ENCODE data around the gene COX7A2L.
"Not testable (repeated sequence)": the region's sequence is repeated elsewhere in the genome, so short reads cannot be mapped to it uniquely, and the experiment has no call there.

The COX7A2L gene

DNA sequence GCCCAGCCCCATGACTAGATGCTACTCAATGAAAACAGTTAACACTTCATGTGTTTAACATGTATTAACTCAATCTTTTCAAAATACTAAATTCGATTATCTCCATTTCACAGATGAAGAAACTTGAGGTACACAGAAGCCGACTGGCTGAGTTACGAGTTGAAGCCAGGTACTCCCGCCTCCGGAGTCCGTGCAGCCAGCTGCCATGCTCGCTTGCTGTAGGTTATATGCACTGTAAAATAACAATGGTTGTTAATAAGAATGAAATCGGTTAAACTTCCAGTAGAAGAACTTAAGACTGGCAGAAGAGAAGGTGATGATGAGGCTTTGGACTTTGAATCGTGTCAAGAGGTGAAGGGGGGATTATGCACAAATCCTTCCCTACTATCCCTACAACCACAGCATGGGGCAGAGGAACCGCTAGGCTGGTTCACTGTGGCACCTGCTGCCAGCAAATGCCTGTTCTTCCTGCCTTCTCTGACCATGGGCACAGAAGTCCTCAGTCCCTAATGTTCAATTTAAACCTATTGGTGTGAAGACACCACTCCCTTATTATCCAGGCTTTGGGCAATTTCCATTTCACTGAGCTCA is 25.4 kb downstream of the COX7A2L start:
- Histone ChIP-seq H3K36me3 (peaks cover 90% of the 10 kb centered on the region), H3K9me3 (no peaks in the 10 kb centered on the region), H3K4me1 (ENCODE audit: control insufficient read depth in 1 of 2, insufficient read depth in 1 of 2, low read depth in 1 of 2, low read length in 1 of 2) (no peaks in the 10 kb centered on the region), H3K27me3 (no peaks in the 10 kb centered on the region), H3K4me3 (ENCODE audit: low read depth in 1 of 2, low read length in 1 of 2) (no peak overlapping the region), H3K27ac (no peak overlapping the region)
- TF ChIP-seq, protein P1, sequence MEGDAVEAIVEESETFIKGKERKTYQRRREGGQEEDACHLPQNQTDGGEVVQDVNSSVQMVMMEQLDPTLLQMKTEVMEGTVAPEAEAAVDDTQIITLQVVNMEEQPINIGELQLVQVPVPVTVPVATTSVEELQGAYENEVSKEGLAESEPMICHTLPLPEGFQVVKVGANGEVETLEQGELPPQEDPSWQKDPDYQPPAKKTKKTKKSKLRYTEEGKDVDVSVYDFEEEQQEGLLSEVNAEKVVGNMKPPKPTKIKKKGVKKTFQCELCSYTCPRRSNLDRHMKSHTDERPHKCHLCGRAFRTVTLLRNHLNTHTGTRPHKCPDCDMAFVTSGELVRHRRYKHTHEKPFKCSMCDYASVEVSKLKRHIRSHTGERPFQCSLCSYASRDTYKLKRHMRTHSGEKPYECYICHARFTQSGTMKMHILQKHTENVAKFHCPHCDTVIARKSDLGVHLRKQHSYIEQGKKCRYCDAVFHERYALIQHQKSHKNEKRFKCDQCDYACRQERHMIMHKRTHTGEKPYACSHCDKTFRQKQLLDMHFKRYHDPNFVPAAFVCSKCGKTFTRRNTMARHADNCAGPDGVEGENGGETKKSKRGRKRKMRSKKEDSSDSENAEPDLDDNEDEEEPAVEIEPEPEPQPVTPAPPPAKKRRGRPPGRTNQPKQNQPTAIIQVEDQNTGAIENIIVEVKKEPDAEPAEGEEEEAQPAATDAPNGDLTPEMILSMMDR (IDR thresholded peaks at IDR 0.05) = no peak

DNA sequence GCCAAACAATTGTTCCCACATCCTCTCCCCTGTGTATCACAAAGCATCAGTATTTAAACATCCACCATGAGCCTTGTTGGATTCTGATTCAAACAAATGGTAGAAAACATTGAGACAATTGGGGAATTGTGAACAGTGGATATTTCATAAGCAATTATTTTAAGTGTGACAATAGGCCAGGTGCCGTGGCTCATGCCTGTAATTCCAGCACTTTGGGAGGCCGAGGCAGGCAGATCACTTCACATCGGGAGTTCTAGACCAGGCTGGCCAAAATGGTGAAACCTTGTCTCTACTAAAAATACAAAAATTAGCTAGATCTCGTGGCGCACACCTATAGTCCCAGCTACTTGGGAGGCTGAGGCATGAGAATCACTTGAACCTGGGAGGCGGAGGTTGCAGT is 26.2 kb downstream of the COX7A2L start:
- H3K4me1 ChIP-seq (ENCODE audit: control insufficient read depth in 1 of 2, insufficient read depth in 1 of 2, low read depth in 1 of 2, low read length in 1 of 2); H3K27me3 ChIP-seq; H3K27ac ChIP-seq; H3K4me3 ChIP-seq (ENCODE audit: low read depth in 1 of 2, low read length in 1 of 2); H3K9me3 ChIP-seq: not testable (repeated sequence)
- H3K36me3 ChIP-seq = peaks cover 90% of the 10 kb centered on the region

DNA sequence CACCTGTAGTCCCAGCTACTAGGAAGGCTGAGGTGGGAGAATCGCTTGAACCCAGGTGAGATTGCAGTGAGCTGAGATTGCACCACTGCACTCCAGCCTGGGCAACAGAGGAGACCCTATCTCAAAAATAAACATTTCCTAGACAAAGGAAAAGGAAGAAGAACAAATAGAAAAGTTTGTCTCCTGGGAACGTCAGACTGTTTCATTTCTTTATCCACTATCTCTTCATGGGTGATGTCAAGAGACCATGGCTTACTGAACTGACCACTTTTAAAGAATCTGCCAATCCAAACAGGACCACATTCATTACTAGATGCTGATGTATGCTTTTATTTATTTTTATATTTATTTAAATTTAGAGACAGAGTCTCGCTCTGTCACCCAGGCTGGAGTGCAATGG is 26.8 kb downstream of the COX7A2L start:
- no peak overlapping the region for H3K27ac ChIP-seq
- H3K27me3 ChIP-seq = no peaks in the 10 kb centered on the region
- no peaks in the 10 kb centered on the region for H3K9me3 ChIP-seq
- TF ChIP-seq, protein P1 (IDR thresholded peaks at IDR 0.05) = no peak
- peaks cover 92% of the 10 kb centered on the region for H3K36me3 ChIP-seq
- no peak overlapping the region for H3K4me3 ChIP-seq (ENCODE audit: low read depth in 1 of 2, low read length in 1 of 2)
- H3K4me1 ChIP-seq (ENCODE audit: control insufficient read depth in 1 of 2, insufficient read depth in 1 of 2, low read depth in 1 of 2, low read length in 1 of 2) = no peaks in the 10 kb centered on the region

DNA sequence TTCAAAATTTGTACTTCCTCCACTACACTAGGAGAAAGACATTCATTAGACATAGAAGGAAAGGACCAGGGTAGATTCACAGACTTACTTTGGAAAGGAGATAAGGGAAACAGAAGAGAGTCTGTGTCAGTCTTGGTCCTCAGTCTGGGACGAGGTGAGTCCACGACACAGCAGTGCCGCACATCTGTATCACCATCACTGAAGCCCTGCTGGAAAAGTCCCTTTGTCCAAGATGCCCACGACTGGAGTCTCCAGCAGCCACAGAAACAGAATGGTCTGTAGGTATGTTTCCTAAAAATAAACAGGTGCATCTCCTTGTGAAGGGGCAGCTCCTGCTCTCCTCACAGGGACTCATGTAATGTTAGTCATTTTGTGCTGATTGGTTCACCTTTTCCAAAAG is 27.4 kb downstream of the COX7A2L start:
- no peaks in the 10 kb centered on the region for H3K4me1 ChIP-seq (ENCODE audit: control insufficient read depth in 1 of 2, insufficient read depth in 1 of 2, low read depth in 1 of 2, low read length in 1 of 2)
- TF ChIP-seq, protein P1 (IDR thresholded peaks at IDR 0.05) = no peak
- no peaks in the 10 kb centered on the region for H3K9me3 ChIP-seq
- peaks cover 95% of the 10 kb centered on the region for H3K36me3 ChIP-seq
- no peak overlapping the region for H3K4me3 ChIP-seq (ENCODE audit: low read depth in 1 of 2, low read length in 1 of 2)
- H3K27ac ChIP-seq = no peak overlapping the region
- no peaks in the 10 kb centered on the region for H3K27me3 ChIP-seq

DNA sequence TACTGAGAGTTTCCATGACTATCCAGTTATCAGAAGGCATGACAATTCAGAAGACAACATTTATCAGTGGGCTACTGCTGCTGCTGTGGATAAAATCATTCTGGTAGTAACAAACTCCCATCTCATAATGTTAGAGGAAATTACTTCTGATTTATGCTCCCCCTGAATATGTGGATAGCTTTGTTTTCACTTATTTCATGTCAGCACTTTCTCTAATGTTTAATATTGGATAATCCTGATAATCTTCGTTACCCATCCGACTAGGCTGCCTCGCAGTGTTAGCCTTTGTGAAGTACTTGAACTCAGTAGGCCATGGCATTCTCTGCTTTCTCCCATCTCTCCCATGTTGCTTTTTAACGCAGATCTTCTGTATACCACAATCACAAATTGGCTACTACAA is 28.4 kb downstream of the COX7A2L start:
- Histone ChIP-seq H3K4me1 (ENCODE audit: control insufficient read depth in 1 of 2, insufficient read depth in 1 of 2, low read depth in 1 of 2, low read length in 1 of 2) (no peaks in the 10 kb centered on the region), H3K4me3 (ENCODE audit: low read depth in 1 of 2, low read length in 1 of 2) (no peak overlapping the region), H3K36me3 (peaks cover 94% of the 10 kb centered on the region), H3K27me3 (no peaks in the 10 kb centered on the region), H3K27ac (no peak overlapping the region), H3K9me3 (no peaks in the 10 kb centered on the region)
- TF ChIP-seq, protein P1 (IDR thresholded peaks at IDR 0.05) = no peak

DNA sequence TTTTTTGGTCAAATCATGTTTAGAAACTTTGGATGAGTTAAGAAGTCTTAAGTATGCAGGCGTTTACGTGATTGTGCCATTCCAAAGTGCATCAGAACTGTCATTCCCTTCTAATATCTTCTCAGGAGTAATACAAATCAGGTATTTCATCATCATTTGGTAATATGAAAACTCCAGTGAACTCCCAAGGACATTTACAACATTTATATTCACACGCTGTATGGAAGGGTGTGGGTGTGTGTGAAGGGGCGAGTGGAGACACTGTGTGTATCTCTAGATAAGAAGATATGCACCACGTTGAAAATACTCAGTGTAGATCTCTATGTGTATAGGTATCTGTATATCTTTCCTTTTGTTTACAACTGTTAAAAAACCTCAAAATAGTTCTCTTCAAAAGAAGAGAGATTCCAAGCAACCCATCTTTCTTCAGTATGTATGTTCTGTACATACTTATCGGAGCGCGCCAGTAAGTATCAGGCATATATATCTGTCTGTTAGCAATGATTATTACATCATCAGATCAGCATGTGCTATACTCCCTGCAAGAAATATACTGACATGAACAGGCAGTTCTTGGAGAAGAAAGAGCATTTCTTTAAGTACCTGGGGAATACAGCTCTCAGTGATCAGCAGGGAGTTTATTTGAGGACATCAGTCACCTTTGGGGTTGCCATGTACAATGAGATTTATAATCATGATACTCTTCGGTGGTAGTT is 29.3 kb downstream of the COX7A2L start:
- Histone ChIP-seq H3K27me3 (no peaks in the 10 kb centered on the region), H3K4me1 (ENCODE audit: control insufficient read depth in 1 of 2, insufficient read depth in 1 of 2, low read depth in 1 of 2, low read length in 1 of 2) (no peaks in the 10 kb centered on the region), H3K27ac (no peak overlapping the region), H3K4me3 (ENCODE audit: low read depth in 1 of 2, low read length in 1 of 2) (no peak overlapping the region), H3K9me3 (no peaks in the 10 kb centered on the region), H3K36me3 (peaks cover 95% of the 10 kb centered on the region)
- TF ChIP-seq, protein P1 (IDR thresholded peaks at IDR 0.05) = no peak
